ENCODE data around the gene PPP2R3A. TPM values are rescaled to one million over a fixed set of nuclear protein-coding genes. Genes with fewer than 3 reads are reported as not detected.

Gene PPP2R3A
- total RNA-seq, 1 experiment from 2014 or later: 1.1 TPM

- Histone ChIP-seq H3K27ac (ENCODE audit: low read depth, low read length, poor library complexity, severe bottlenecking) (no peak overlapping the region), H3K36me3 (ENCODE audit: insufficient read depth, low read length, poor library complexity, severe bottlenecking) (no peaks in the 10 kb centered on the region), H3K4me3 (ENCODE audit: low read depth, low read length, poor library complexity, severe bottlenecking) (no peak overlapping the region), H3K27me3 (replicated peaks; ENCODE audit: insufficient read depth, low read depth, low read length, poor library complexity) (no peaks in the 10 kb centered on the region), H3K9me3 (ENCODE audit: low read depth, low read length, poor library complexity, severe bottlenecking) (no peaks in the 10 kb centered on the region), H3K4me1 (ENCODE audit: insufficient read depth, low read length, poor library complexity, severe bottlenecking) (peaks cover 34% of the 10 kb centered on the region)
- intact Hi-C loops (cut with micrococcal nuclease; ENCODE audit: unreplicated experiment): no loop called here
- ChIA-PET CTCF (no interaction called here), POLR2A (ENCODE audit: low non-redundant PET) (interaction anchor here (0.5 kb wide), 1 partner anchor 11 kb away, joined by 12 read pairs; no protein-coding TSS in a partner anchor)
- no TSS peak for BruUV-seq (replicated peaks)
- no peak for DNase-seq (ENCODE audit: low spot score)
- TF ChIP-seq EZH2 (IDR thresholded peaks at IDR 0.05; ENCODE audit: borderline replicate concordance, low read depth, low read length, poor library complexity, severe bottlenecking) (no peak), CTCF (conservative IDR thresholded peaks at IDR 0.05; ENCODE audit: low read depth, low read length) (no peak)
These were observed 220.8 kb downstream of the PPP2R3A start for GRCh38 chr3:136186344-136186743.

GRCh38 chr3:136186846-136187245 lies 221.3 kb downstream of the PPP2R3A start:
- DNase-seq (ENCODE audit: low spot score): no peak
- POLR2A ChIA-PET (ENCODE audit: low non-redundant PET): no interaction called here
- Histone ChIP-seq H3K4me3 (ENCODE audit: low read depth, low read length, poor library complexity, severe bottlenecking) (no peak overlapping the region), H3K4me1 (ENCODE audit: insufficient read depth, low read length, poor library complexity, severe bottlenecking) (peaks cover 37% of the 10 kb centered on the region), H3K36me3 (ENCODE audit: insufficient read depth, low read length, poor library complexity, severe bottlenecking) (no peaks in the 10 kb centered on the region), H3K9me3 (ENCODE audit: low read depth, low read length, poor library complexity, severe bottlenecking) (no peaks in the 10 kb centered on the region), H3K27ac (ENCODE audit: low read depth, low read length, poor library complexity, severe bottlenecking) (no peak overlapping the region), H3K27me3 (replicated peaks; ENCODE audit: insufficient read depth, low read depth, low read length, poor library complexity) (no peaks in the 10 kb centered on the region)
- CTCF ChIA-PET: no interaction called here
- no TSS peak for BruUV-seq (replicated peaks)
- TF ChIP-seq CTCF (conservative IDR thresholded peaks at IDR 0.05; ENCODE audit: low read depth, low read length) (no peak), EZH2 (IDR thresholded peaks at IDR 0.05; ENCODE audit: borderline replicate concordance, low read depth, low read length, poor library complexity, severe bottlenecking) (no peak)
- intact Hi-C loops (cut with micrococcal nuclease; ENCODE audit: unreplicated experiment): no loop called here

GRCh38 chr3:136187868-136188267 lies 222.3 kb downstream of the PPP2R3A start:
- H3K4me3 ChIP-seq (ENCODE audit: low read depth, low read length, poor library complexity, severe bottlenecking): no peak overlapping the region
- no peak for DNase-seq (ENCODE audit: low spot score)
- H3K27ac ChIP-seq (ENCODE audit: low read depth, low read length, poor library complexity, severe bottlenecking): no peak overlapping the region
- H3K4me1 ChIP-seq (ENCODE audit: insufficient read depth, low read length, poor library complexity, severe bottlenecking): peaks cover 37% of the 10 kb centered on the region
- ChIA-PET POLR2A (ENCODE audit: low non-redundant PET) (no interaction called here), CTCF (interaction anchor here (0.7 kb wide), 1 partner anchor 113 kb away, joined by 5 read pairs; no protein-coding TSS in a partner anchor)
- H3K36me3 ChIP-seq (ENCODE audit: insufficient read depth, low read length, poor library complexity, severe bottlenecking): no peaks in the 10 kb centered on the region
- BruUV-seq (replicated peaks): no TSS peak
- TF ChIP-seq CTCF (conservative IDR thresholded peaks at IDR 0.05; ENCODE audit: low read depth, low read length): no peak
- H3K27me3 ChIP-seq (replicated peaks; ENCODE audit: insufficient read depth, low read depth, low read length, poor library complexity): no peaks in the 10 kb centered on the region
- intact Hi-C loops (cut with micrococcal nuclease; ENCODE audit: unreplicated experiment): no loop called here
- H3K9me3 ChIP-seq (ENCODE audit: low read depth, low read length, poor library complexity, severe bottlenecking): no peaks in the 10 kb centered on the region

Data from A673 (cell line).